DOHH2 (cell line): ENCODE measurements around the gene OTOR.

Experiments
- H3F3A ChIP-seq: fragments of 200-600 bp; sonication (generic), shearing (Covaris generic); 2 replicates; pipeline ENCODE4 v1.6.0; 2016; ENCODE audit warnings: antibody characterized with exemption, mild to moderate bottlenecking; ENCODE audit not compliant: control insufficient read depth, insufficient read depth
- H3K27ac ChIP-seq: fragments of 200-600 bp; sonication (generic); 2 replicates; pipeline ENCODE4 v1.5.1; 2014; ENCODE audit warnings: low read depth, mild to moderate bottlenecking, low read length, moderate library complexity
- H3K27me3 ChIP-seq: fragments of 200-600 bp; sonication (generic); 2 replicates; pipeline ENCODE4 v1.6.1; 2014; ENCODE audit warnings: mild to moderate bottlenecking, low read length, mixed read lengths; ENCODE audit not compliant: control insufficient read depth
- H3K36me3 ChIP-seq: fragments of 200-600 bp; sonication (generic); 2 replicates; pipeline ENCODE4 v1.6.1; 2014; ENCODE audit warnings: mild to moderate bottlenecking, low read length, moderate library complexity, mixed read lengths; ENCODE audit not compliant: control insufficient read depth
- H3K4me1 ChIP-seq: fragments of 200-600 bp; sonication (generic); 2 replicates; pipeline ENCODE4 v1.6.1; 2014; ENCODE audit warnings: mild to moderate bottlenecking, low read length, mixed read lengths; ENCODE audit not compliant: control insufficient read depth
- H3K4me2 ChIP-seq: fragments of 200-600 bp; sonication (generic); 2 replicates; pipeline ENCODE4 v1.6.0; 2014; ENCODE audit warnings: mild to moderate bottlenecking, low read length, moderate library complexity
- H3K4me3 ChIP-seq: fragments of 200-600 bp; sonication (generic); 2 replicates; pipeline ENCODE4 v1.5.1; 2014; ENCODE audit warnings: mild to moderate bottlenecking, low read length, mixed read lengths
- H3K79me2 ChIP-seq: fragments of 200-600 bp; sonication (generic); 2 replicates; pipeline ENCODE4 v1.6.1; 2014; ENCODE audit warnings: mild to moderate bottlenecking, low read length, mixed read lengths; ENCODE audit not compliant: control insufficient read depth
- H3K9me2 ChIP-seq: fragments of 200-600 bp; sonication (generic); replicated peaks from 2 replicates; pipeline ENCODE4 v1.6.1; 2014; ENCODE audit warnings: mild to moderate bottlenecking, low read length, mixed read lengths; ENCODE audit not compliant: control insufficient read depth
- H3K9me3 ChIP-seq: fragments of 200-600 bp; sonication (generic); 2 replicates; pipeline ENCODE4 v1.6.1; 2014; ENCODE audit warnings: antibody characterized with exemption, low read length, mixed read lengths; ENCODE audit not compliant: control insufficient read depth, insufficient read depth
- H4K20me1 ChIP-seq: fragments of 200-600 bp; sonication (generic); 2 replicates; pipeline ENCODE4 v1.6.0; 2014; ENCODE audit warnings: low read depth, mild to moderate bottlenecking, antibody characterized with exemption, low read length, moderate library complexity; ENCODE audit not compliant: control insufficient read depth, insufficient read depth
- EZH2phosphoT487 ChIP-seq: fragments of 200-600 bp; sonication (generic); IDR thresholded peaks from 2 replicates; pipeline ENCODE4 v1.6.1; 2017; ENCODE audit warnings: borderline replicate concordance, mild to moderate bottlenecking, antibody characterized with exemption, low read length, moderate library complexity, mixed read lengths
- TF ChIP-seq, protein P1 (sequence below): fragments of 200-600 bp; sonication (generic); IDR thresholded peaks from one replicate; pipeline ENCODE4 v1.5.1; 2014; ENCODE audit warnings: antibody characterized with exemption, mild to moderate bottlenecking, low read depth, low read length; ENCODE audit not compliant: poor library complexity, severe bottlenecking

Gene OTOR

GRCh38 chr20:16719421-16719820 lies 28.7 kb upstream of the OTOR start:
- no peaks in the 10 kb centered on the region for H3K9me2 ChIP-seq
- H3K36me3 ChIP-seq, result no peaks in the 10 kb centered on the region
- no peaks in the 10 kb centered on the region for H3K4me1 ChIP-seq
- no peaks in the 10 kb centered on the region for H4K20me1 ChIP-seq
- no peaks in the 10 kb centered on the region for H3K9me3 ChIP-seq
- no peaks in the 10 kb centered on the region for H3K79me2 ChIP-seq
- H3K27me3 ChIP-seq, result peaks cover 20% of the 10 kb centered on the region
- no peak overlapping the region for H3K4me2 ChIP-seq
- TF ChIP-seq EZH2phosphoT487, result no peak
- TF ChIP-seq, protein P1, sequence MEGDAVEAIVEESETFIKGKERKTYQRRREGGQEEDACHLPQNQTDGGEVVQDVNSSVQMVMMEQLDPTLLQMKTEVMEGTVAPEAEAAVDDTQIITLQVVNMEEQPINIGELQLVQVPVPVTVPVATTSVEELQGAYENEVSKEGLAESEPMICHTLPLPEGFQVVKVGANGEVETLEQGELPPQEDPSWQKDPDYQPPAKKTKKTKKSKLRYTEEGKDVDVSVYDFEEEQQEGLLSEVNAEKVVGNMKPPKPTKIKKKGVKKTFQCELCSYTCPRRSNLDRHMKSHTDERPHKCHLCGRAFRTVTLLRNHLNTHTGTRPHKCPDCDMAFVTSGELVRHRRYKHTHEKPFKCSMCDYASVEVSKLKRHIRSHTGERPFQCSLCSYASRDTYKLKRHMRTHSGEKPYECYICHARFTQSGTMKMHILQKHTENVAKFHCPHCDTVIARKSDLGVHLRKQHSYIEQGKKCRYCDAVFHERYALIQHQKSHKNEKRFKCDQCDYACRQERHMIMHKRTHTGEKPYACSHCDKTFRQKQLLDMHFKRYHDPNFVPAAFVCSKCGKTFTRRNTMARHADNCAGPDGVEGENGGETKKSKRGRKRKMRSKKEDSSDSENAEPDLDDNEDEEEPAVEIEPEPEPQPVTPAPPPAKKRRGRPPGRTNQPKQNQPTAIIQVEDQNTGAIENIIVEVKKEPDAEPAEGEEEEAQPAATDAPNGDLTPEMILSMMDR, result no peak
- no peak overlapping the region for H3K4me3 ChIP-seq
- no peaks in the 10 kb centered on the region for H3F3A ChIP-seq
- H3K27ac ChIP-seq, result no peak overlapping the region

- Histone ChIP-seq H3K36me3 (peaks cover 44% of the 10 kb centered on the region), H3K9me2 (no peaks in the 10 kb centered on the region), H3K4me1 (peaks cover 18% of the 10 kb centered on the region), H3K79me2 (peaks cover 40% of the 10 kb centered on the region), H3K4me3 (peak overlapping the region; percentile 93), H3K27ac (no peak overlapping the region), H3K9me3 (peaks cover 8% of the 10 kb centered on the region), H3K4me2 (peak overlapping the region; percentile 86), H3K27me3 (peaks cover 3% of the 10 kb centered on the region), H3F3A (no peaks in the 10 kb centered on the region), H4K20me1 (0 out of 2 replicates have a peak, but pooled peaks cover 5% of the 10 kb centered on the region)
- no peak for TF ChIP-seq EZH2phosphoT487
- TF ChIP-seq, protein P1, result no peak
Observed at GRCh38 chr20:16729080-16729479, 19.1 kb upstream of the OTOR start.

GRCh38 chr20:16729565-16730460 lies 18.3 kb upstream of the OTOR start, which contains the start of gene SNRPB2:
SNRPB2 (plus strand) TSS chr20:16730026; CDS start chr20:16731703, 1,677 bp downstream.
- no peaks in the 10 kb centered on the region for H3F3A ChIP-seq
- peak within 1 kb of the TSS; percentile 93 for H3K4me3 ChIP-seq
- H3K79me2 ChIP-seq, result peaks cover 48% of the 10 kb centered on the region
- H3K9me2 ChIP-seq, result no peaks in the 10 kb centered on the region
- H3K27me3 ChIP-seq, result no peaks in the 10 kb centered on the region
- peaks cover 51% of the 10 kb centered on the region for H3K36me3 ChIP-seq
- H3K9me3 ChIP-seq, result peaks cover 8% of the 10 kb centered on the region
- H3K4me2 ChIP-seq, result peak within 1 kb of the TSS; percentile 86
- H4K20me1 ChIP-seq, result 0 out of 2 replicates have a peak, but pooled peaks cover 5% of the 10 kb centered on the region
- H3K4me1 ChIP-seq, result peaks cover 18% of the 10 kb centered on the region
- H3K27ac ChIP-seq, result peak within 1 kb of the TSS; percentile 34
- TF ChIP-seq, protein P1, result no peak
